ENCODE data around the gene HOXC11. TPM values are rescaled to one million over a fixed set of nuclear protein-coding genes. Genes with fewer than 3 reads are reported as not detected.

The HOXC11 gene
- total RNA-seq, 3 donors from 2014 or later (not counting 1 experiment from before 2014, with no cell fraction given) = not detected

- H3K27ac Mint-ChIP-seq = no peak overlapping the region
- intact Hi-C loops (cut with micrococcal nuclease) = loop anchor here (5.0 kb wide), 2 partner anchors 33 to 42 kb away; partner anchors contain the start of gene HOXC5
- no peak overlapping the region for H3K4me3 ChIP-seq (ENCODE audit: low read length)
- H3K36me3 ChIP-seq (ENCODE audit: control insufficient read depth, insufficient read depth, low read length) = no peaks in the 10 kb centered on the region
- peaks cover 76 to 89% of the 10 kb centered on the region in 2 donors for H3K27me3 Mint-ChIP-seq (ENCODE audit: low read depth in 2 of 2)
- no peak for TF ChIP-seq CTCF (IDR thresholded peaks at IDR 0.05)
- no peaks in the 10 kb centered on the region for H3K36me3 Mint-ChIP-seq
- peaks cover 51% of the 10 kb centered on the region for H3K4me1 ChIP-seq (ENCODE audit: control insufficient read depth, insufficient read depth, low read length)
- 18% methylated on average over 10 of the region's 13 CpGs for WGBS (ENCODE audit: insufficient coverage)
- DNase-seq (no peak), ATAC-seq (no peak)
- no peak overlapping the region for H3K27ac ChIP-seq (ENCODE audit: low read length)
- peaks cover 93% of the 10 kb centered on the region for H3K27me3 ChIP-seq (ENCODE audit: control insufficient read depth, insufficient read depth, low read length)
- peaks cover 5% of the 10 kb centered on the region for H3K9me3 ChIP-seq (ENCODE audit: control insufficient read depth, insufficient read depth, low read length)
- peak overlapping the region; percentile 7 for H3K4me3 Mint-ChIP-seq
- peaks cover 40 to 41% of the 10 kb centered on the region in 2 donors for H3K4me1 Mint-ChIP-seq
- H3K9me3 Mint-ChIP-seq = no peaks in the 10 kb centered on the region
Observed at GRCh38 chr12:53998900-53999236, 25.9 kb downstream of the HOXC11 start.

GRCh38 chr12:53999559-54000115 lies 26.7 kb downstream of the HOXC11 start:
- H3K4me1 ChIP-seq (ENCODE audit: control insufficient read depth, insufficient read depth, low read length) = peaks cover 43% of the 10 kb centered on the region
- 7% methylated on average over 35 of the region's 35 CpGs for WGBS (ENCODE audit: insufficient coverage)
- no peak overlapping the region for H3K27ac ChIP-seq (ENCODE audit: low read length)
- intact Hi-C loops (cut with micrococcal nuclease) = loop anchor here (5.0 kb wide), 2 partner anchors 33 to 42 kb away; partner anchors contain the start of gene HOXC5
- Mint-ChIP-seq H3K4me3 (peak overlapping the region; percentile 47), H3K4me1 (peaks cover 33% of the 10 kb centered on the region in 2 donors), H3K9me3 (no peaks in the 10 kb centered on the region), H3K27ac (peak overlapping the region in 1 of 2 donors; percentile 23), H3K27me3 (ENCODE audit: low read depth in 2 of 2) (peaks cover 77 to 89% of the 10 kb centered on the region in 2 donors), H3K36me3 (no peaks in the 10 kb centered on the region)
- no peaks in the 10 kb centered on the region for H3K36me3 ChIP-seq (ENCODE audit: control insufficient read depth, insufficient read depth, low read length)
- H3K9me3 ChIP-seq (ENCODE audit: control insufficient read depth, insufficient read depth, low read length) = peaks cover 5% of the 10 kb centered on the region
- peaks cover 92% of the 10 kb centered on the region for H3K27me3 ChIP-seq (ENCODE audit: control insufficient read depth, insufficient read depth, low read length)
- ATAC-seq = no peak
- peak in 1 of 2 donors; percentile 49 for DNase-seq
- no peak for TF ChIP-seq CTCF (IDR thresholded peaks at IDR 0.05)
- H3K4me3 ChIP-seq (ENCODE audit: low read length) = no peak overlapping the region

- H3K27ac ChIP-seq (ENCODE audit: low read length) = no peak within 1 kb of the TSS
- peak within 1 kb of the TSS; percentile 47 for H3K4me3 Mint-ChIP-seq
- no peaks in the 10 kb centered on the region for H3K9me3 Mint-ChIP-seq
- peaks cover 92% of the 10 kb centered on the region for H3K27me3 ChIP-seq (ENCODE audit: control insufficient read depth, insufficient read depth, low read length)
- peaks cover 5% of the 10 kb centered on the region for H3K9me3 ChIP-seq (ENCODE audit: control insufficient read depth, insufficient read depth, low read length)
- TF ChIP-seq CTCF (IDR thresholded peaks at IDR 0.05) = no peak
- H3K27me3 Mint-ChIP-seq (ENCODE audit: low read depth in 2 of 2) = peaks cover 77 to 88% of the 10 kb centered on the region in 2 donors
- H3K27ac Mint-ChIP-seq = peak within 1 kb of the TSS in 1 of 2 donors; percentile 23
- peaks cover 35% of the 10 kb centered on the region for H3K4me1 ChIP-seq (ENCODE audit: control insufficient read depth, insufficient read depth, low read length)
- peaks cover 25 to 26% of the 10 kb centered on the region in 2 donors for H3K4me1 Mint-ChIP-seq
- no peaks in the 10 kb centered on the region for H3K36me3 Mint-ChIP-seq
- H3K36me3 ChIP-seq (ENCODE audit: control insufficient read depth, insufficient read depth, low read length) = no peaks in the 10 kb centered on the region
- ATAC-seq (no peak), DNase-seq (no peak)
- intact Hi-C loops (cut with micrococcal nuclease) = no loop called here
- 6% methylated on average over 86 of the region's 87 CpGs for WGBS (ENCODE audit: insufficient coverage)
- H3K4me3 ChIP-seq (ENCODE audit: low read length) = no peak within 1 kb of the TSS
Observed at GRCh38 chr12:54000116-54001114, 27.5 kb downstream of the HOXC11 start, which contains the start of gene HOXC9. TSS of gene HOXC9 (plus strand) at chr12:54000161. CDS start at chr12:54000189, 28 bp downstream.

All from natural killer cell (primary cell).